Hepatocyte (in vitro differentiated cells): Measurements from ENCODE around the gene SLC9A8.

Experiments
- CTCF ChIP-seq: fragments of 200-600 bp; sonication (generic); IDR thresholded peaks from 2 replicates; pipeline ENCODE4 v1.5.1; 2016; ENCODE audit warnings: antibody characterized with exemption, mild to moderate bottlenecking; ENCODE audit not compliant: poor library complexity
- EZH2 ChIP-seq: fragments of 200-600 bp; sonication (generic); IDR thresholded peaks from 2 replicates; pipeline ENCODE4 v1.6.1; 2016; ENCODE audit warnings: antibody characterized with exemption, mild to moderate bottlenecking, borderline replicate concordance
- EZH2phosphoT487 ChIP-seq: fragments of 200-600 bp; sonication (generic); IDR thresholded peaks from one replicate; pipeline ENCODE4 v1.6.1; 2018; ENCODE audit warnings: antibody characterized with exemption, mild to moderate bottlenecking, low read depth, moderate library complexity; ENCODE audit not compliant: unreplicated experiment, severe bottlenecking

- TF ChIP-seq EZH2 (no peak), CTCF (no peak), EZH2phosphoT487 (no peak)
Measured at GRCh38 chr20:49808753-49809152, 3.9 kb upstream of the SLC9A8 start.
